ENCODE data around the gene TMEM204. TPM values are rescaled to one million over a fixed set of nuclear protein-coding genes. Genes with fewer than 3 reads are reported as not detected.

TMEM204 gene
- total and polyA plus RNA-seq, 7 experiments from 2014 or later = 26.3 to 186 (median 152) TPM

DNA sequence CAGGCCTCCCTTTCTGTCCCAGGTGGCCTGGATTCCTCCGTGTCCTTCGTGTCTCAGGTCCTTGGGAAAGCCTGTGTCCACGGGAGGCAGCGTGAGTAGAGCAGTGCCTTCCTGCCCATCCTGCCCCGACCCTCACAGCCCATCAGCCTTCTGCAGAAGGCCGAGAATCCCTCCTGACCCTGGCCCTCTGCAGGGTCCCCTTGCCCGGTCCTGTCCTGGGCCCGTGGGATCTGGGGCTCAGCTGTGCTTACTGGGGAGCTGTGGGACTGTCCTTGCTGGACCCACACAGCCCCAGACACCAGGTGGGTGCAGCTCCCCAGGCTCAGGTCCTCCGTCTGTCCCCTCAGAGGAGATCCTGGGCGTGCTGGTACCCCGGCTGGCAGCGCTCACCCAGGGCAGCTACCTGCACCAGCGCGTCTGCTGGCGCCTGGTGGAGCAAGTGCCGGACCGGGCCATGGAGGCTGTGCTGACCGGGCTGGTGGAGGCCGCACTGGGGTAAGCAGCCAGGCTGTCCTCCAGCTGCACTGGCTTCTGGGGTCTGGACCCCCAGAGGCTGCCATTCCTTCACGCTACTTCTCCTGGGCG lies 36.4 kb upstream of the TMEM204 start:
- peaks cover 12 to 15% of the 10 kb centered on the region in 2 donors for H3K4me1 ChIP-seq (ENCODE audit: control insufficient read depth in 2 of 2, insufficient read depth in 2 of 2, low read length in 2 of 2)
- ChIA-PET CTCF (no interaction called here), POLR2A (no interaction called here)
- no peaks in the 10 kb centered on the region for H3K27me3 Mint-ChIP-seq
- no peak overlapping the region for H3K27ac Mint-ChIP-seq
- H3K9me3 ChIP-seq (ENCODE audit: control insufficient read depth in 2 of 3, low read length in 3 of 3) = no peaks in the 10 kb centered on the region
- H3K9me3 Mint-ChIP-seq = peaks cover 0 to 1% (median 0%) of the 10 kb centered on the region in 11 donors
- peaks cover 0 to 11% (median 0%) of the 10 kb centered on the region in 5 donors for H3K36me3 Mint-ChIP-seq
- peaks cover 8 to 19% (median 10%) of the 10 kb centered on the region in 7 donors for H3K4me1 Mint-ChIP-seq
- no peak overlapping the region for H3K4me3 ChIP-seq (ENCODE audit: low read length)
- H3K4me3 Mint-ChIP-seq = peak overlapping the region in 4 of 10 donors; percentile 9 to 72 (median 30)
- no peak for ATAC-seq
- DNase-seq = no peak
- H3K27me3 ChIP-seq (ENCODE audit: control insufficient read depth in 2 of 2, insufficient read depth in 2 of 2, low read length in 2 of 2) = no peaks in the 10 kb centered on the region
- intact Hi-C loops (cut with micrococcal nuclease) = loop anchor here in 1 of 2 donors (10.0 kb wide), 2 partner anchors 208 to 658 kb away; partner anchors contain the start of genes MAPK8IP3 and TRAF7
- H3K36me3 ChIP-seq (ENCODE audit: control insufficient read depth in 2 of 3, insufficient read depth in 3 of 3, low read length in 3 of 3) = peaks cover 0 to 81% (median 0%) of the 10 kb centered on the region in 3 experiments
- H3K27ac ChIP-seq (ENCODE audit: low read depth, low read length) = no peak overlapping the region

DNA sequence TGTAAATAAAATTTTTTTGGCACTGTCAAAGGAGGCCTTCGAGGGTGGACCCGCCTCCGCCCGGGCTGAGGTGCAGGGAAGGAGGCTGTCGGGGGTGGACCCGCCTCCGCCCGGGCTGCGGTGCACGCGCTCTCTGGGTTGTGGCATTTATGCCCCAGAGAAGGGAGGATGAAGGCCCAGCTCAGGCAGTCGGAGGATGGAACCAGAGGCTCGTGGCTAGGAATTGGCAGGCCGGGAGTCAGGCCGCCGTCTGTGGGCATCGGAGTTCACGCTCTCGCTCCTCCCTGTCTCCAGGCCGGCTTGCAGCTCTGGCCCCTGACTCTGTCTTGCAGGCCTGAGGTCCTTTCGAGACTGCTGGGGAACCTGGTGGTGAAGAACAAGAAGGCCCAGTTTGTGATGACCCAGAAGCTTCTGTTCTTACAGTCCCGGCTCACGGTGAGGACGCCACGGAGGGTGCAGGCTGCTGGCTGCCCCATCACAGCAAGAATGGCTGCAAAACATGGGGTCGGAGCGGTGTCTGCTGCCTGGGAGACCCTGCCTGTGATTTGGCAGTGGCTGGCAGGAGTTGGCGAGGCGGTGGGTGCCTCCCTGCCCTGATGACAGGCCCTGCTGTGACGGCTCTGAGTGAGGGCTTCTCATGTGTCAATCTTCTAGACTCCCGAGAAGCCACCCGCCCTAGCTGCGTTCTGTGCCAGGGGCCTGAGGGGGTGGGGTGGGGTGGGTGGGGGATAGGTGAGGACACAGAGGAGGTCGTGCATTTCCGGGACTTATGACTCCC lies 34.4 kb upstream of the TMEM204 start:
- Histone ChIP-seq H3K9me3 (ENCODE audit: control insufficient read depth in 2 of 3, low read length in 3 of 3) (no peaks in the 10 kb centered on the region), H3K36me3 (ENCODE audit: control insufficient read depth in 2 of 3, insufficient read depth in 3 of 3, low read length in 3 of 3) (peaks cover 0 to 92% (median 4%) of the 10 kb centered on the region in 3 experiments), H3K27me3 (ENCODE audit: control insufficient read depth in 2 of 2, insufficient read depth in 2 of 2, low read length in 2 of 2) (no peaks in the 10 kb centered on the region), H3K27ac (ENCODE audit: low read depth, low read length) (no peak overlapping the region), H3K4me1 (ENCODE audit: control insufficient read depth in 2 of 2, insufficient read depth in 2 of 2, low read length in 2 of 2) (peaks cover 1 to 4% of the 10 kb centered on the region in 2 donors), H3K4me3 (ENCODE audit: low read length) (no peak overlapping the region)
- no peak overlapping the region for H3K27ac Mint-ChIP-seq
- CTCF ChIA-PET = no interaction called here
- POLR2A ChIA-PET = interaction anchor here (0.5 to 0.6 kb wide), 2 partner anchors 36 to 65 kb away, joined by 3 to 6 read pairs; no protein-coding TSS in a partner anchor
- H3K9me3 Mint-ChIP-seq = no peaks in the 10 kb centered on the region
- H3K27me3 Mint-ChIP-seq = no peaks in the 10 kb centered on the region
- peaks cover 0 to 5% (median 0%) of the 10 kb centered on the region in 7 donors for H3K4me1 Mint-ChIP-seq
- H3K4me3 Mint-ChIP-seq = no peak overlapping the region
- no peak for ATAC-seq
- H3K36me3 Mint-ChIP-seq = peaks cover 0 to 21% (median 0%) of the 10 kb centered on the region in 5 donors
- DNase-seq = no peak
- intact Hi-C loops (cut with micrococcal nuclease) = loop anchor here in 1 of 2 donors (10.0 kb wide), 2 partner anchors 206 to 656 kb away; partner anchors contain the start of genes MAPK8IP3 and TRAF7

DNA sequence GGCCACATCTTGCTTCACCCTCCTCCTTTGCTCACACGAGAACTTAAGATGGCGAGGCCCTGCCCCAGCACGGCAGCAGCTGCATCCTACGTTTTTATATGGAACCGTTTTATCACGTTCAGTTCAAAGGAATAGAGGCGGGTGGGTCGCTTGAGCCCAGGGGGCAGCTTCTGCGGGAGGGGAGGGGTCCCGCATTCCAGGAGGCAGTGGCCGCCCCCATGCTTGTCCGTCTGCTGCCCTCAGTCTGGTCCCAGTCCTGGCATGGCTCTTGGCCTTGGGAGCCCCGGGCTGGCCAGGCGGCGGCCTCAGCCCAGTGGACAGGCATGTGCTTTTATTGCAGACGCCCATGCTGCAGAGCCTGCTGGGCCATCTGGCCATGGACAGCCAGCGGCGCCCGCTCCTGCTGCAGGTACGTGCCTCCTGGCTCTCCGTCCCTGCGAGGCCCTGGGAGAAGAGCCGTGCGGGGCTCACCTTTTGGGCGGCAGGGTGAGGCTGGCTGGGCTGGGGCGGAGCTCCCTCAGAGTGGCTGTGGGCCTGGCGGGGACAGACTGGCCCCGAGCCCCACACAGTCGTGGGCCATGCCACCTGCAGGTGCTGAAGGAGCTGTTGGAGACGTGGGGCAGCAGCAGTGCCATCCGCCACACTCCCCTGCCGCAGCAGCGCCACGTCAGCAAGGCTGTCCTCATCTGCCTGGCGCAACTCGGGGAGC lies 33.6 kb upstream of the TMEM204 start:
- H3K27ac Mint-ChIP-seq = no peak overlapping the region
- DNase-seq = no peak

DNA sequence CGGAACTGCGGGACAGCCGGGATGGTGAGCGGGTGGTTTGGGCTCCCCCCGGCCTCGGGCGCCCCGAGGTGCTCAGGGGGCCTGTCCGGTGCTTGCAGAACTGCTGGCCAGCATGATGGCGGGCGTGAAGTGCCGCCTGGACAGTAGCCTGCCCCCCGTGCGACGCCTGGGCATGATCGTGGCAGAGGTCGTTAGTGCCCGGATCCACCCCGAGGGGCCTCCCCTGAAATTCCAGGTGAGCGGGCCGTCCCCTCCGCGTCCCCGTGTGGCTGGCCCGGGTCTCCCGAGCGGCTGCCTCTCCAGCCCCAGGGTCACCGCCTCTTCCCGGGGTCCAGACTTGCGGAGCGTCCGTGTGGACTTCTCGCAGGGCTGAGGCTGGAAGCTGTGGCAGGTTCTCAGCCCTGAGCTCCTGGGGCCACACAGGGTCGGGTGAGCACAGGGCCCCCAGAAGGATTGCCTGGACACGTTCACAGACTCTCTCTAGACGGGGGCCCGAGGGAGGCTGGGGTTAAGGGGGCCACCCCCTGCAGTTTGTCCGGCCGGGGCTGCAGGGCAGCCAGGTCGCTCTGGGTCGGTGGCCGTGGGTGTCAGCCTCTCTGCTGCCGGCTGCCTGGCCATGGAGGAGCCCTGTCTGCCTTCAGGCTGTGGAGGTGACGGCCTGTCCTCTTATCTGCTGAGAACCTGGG lies 32.9 kb upstream of the TMEM204 start:
- Histone ChIP-seq H3K9me3 (ENCODE audit: control insufficient read depth in 2 of 3, low read length in 3 of 3) (no peaks in the 10 kb centered on the region), H3K4me3 (ENCODE audit: low read length) (no peak overlapping the region), H3K27ac (ENCODE audit: low read depth, low read length) (no peak overlapping the region), H3K27me3 (ENCODE audit: control insufficient read depth in 2 of 2, insufficient read depth in 2 of 2, low read length in 2 of 2) (no peaks in the 10 kb centered on the region), H3K36me3 (ENCODE audit: control insufficient read depth in 2 of 3, insufficient read depth in 3 of 3, low read length in 3 of 3) (peaks cover 0 to 79% (median 4%) of the 10 kb centered on the region in 3 experiments), H3K4me1 (ENCODE audit: control insufficient read depth in 2 of 2, insufficient read depth in 2 of 2, low read length in 2 of 2) (no peaks in the 10 kb centered on the region)
- Mint-ChIP-seq H3K27ac (no peak overlapping the region), H3K4me3 (no peak overlapping the region), H3K36me3 (peaks cover 0 to 21% (median 0%) of the 10 kb centered on the region in 5 donors), H3K27me3 (no peaks in the 10 kb centered on the region), H3K9me3 (no peaks in the 10 kb centered on the region), H3K4me1 (no peaks in the 10 kb centered on the region)
- ATAC-seq (no peak), DNase-seq (no peak)
- POLR2A ChIA-PET = no interaction called here
- intact Hi-C loops (cut with micrococcal nuclease) = no loop called here
- CTCF ChIA-PET = no interaction called here

More for the DNA sequence above, 33.6 kb upstream of the TMEM204 start:
- ChIA-PET POLR2A (no interaction called here), CTCF (no interaction called here)
- Histone ChIP-seq H3K4me3 (ENCODE audit: low read length) (no peak overlapping the region), H3K27ac (ENCODE audit: low read depth, low read length) (no peak overlapping the region), H3K9me3 (ENCODE audit: control insufficient read depth in 2 of 3, low read length in 3 of 3) (no peaks in the 10 kb centered on the region), H3K36me3 (ENCODE audit: control insufficient read depth in 2 of 3, insufficient read depth in 3 of 3, low read length in 3 of 3) (peaks cover 0 to 85% (median 4%) of the 10 kb centered on the region in 3 experiments), H3K27me3 (ENCODE audit: control insufficient read depth in 2 of 2, insufficient read depth in 2 of 2, low read length in 2 of 2) (no peaks in the 10 kb centered on the region), H3K4me1 (ENCODE audit: control insufficient read depth in 2 of 2, insufficient read depth in 2 of 2, low read length in 2 of 2) (no peaks in the 10 kb centered on the region)
- Mint-ChIP-seq H3K4me1 (no peaks in the 10 kb centered on the region), H3K4me3 (no peak overlapping the region), H3K36me3 (peaks cover 0 to 21% (median 0%) of the 10 kb centered on the region in 5 donors), H3K9me3 (no peaks in the 10 kb centered on the region), H3K27me3 (no peaks in the 10 kb centered on the region)
- no peak for ATAC-seq
- intact Hi-C loops (cut with micrococcal nuclease) = loop anchor here in 1 of 2 donors (10.0 kb wide), 2 partner anchors 205 to 655 kb away; partner anchors contain the start of genes MAPK8IP3 and TRAF7

DNA sequence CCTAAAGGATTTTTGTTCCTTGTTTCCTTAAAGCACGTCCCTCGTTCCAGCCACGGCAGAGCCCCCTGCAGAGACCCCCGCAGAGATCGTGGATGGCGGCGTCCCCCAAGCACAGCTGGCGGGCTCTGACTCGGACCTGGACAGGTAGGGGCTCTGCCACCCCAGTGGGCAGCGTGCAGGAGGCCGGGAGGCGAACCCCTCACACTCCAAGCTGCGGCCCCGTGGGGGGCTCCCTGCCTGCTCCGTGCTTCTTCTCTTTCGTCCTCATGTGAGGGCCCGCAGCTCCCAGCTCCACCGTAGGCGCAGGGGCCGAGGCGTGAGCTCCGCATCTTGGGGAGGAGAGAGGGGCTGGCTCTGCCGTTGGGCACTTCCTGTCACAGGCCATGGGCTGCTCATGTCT lies 31.8 kb upstream of the TMEM204 start:
- Histone ChIP-seq H3K9me3 (ENCODE audit: control insufficient read depth in 2 of 3, low read length in 3 of 3) (no peaks in the 10 kb centered on the region), H3K27ac (ENCODE audit: low read depth, low read length) (no peak overlapping the region), H3K36me3 (ENCODE audit: control insufficient read depth in 2 of 3, insufficient read depth in 3 of 3, low read length in 3 of 3) (peaks cover 0 to 77% (median 4%) of the 10 kb centered on the region in 3 experiments), H3K27me3 (ENCODE audit: control insufficient read depth in 2 of 2, insufficient read depth in 2 of 2, low read length in 2 of 2) (no peaks in the 10 kb centered on the region), H3K4me3 (ENCODE audit: low read length) (no peak overlapping the region), H3K4me1 (ENCODE audit: control insufficient read depth in 2 of 2, insufficient read depth in 2 of 2, low read length in 2 of 2) (no peaks in the 10 kb centered on the region)
- DNase-seq (no peak), ATAC-seq (no peak)
- POLR2A ChIA-PET = interaction anchor here (1.6 kb wide), 1 partner anchor 8 kb away, joined by 5 read pairs; the partner anchor contains the start of gene TELO2
- CTCF ChIA-PET = no interaction called here
- H3K4me1 Mint-ChIP-seq = no peaks in the 10 kb centered on the region
- H3K4me3 Mint-ChIP-seq = no peak overlapping the region
- H3K9me3 Mint-ChIP-seq = no peaks in the 10 kb centered on the region
- no peak overlapping the region for H3K27ac Mint-ChIP-seq
- intact Hi-C loops (cut with micrococcal nuclease) = no loop called here
- H3K27me3 Mint-ChIP-seq = no peaks in the 10 kb centered on the region
- H3K36me3 Mint-ChIP-seq = peaks cover 0 to 21% (median 0%) of the 10 kb centered on the region in 5 donors
